Measurements from ENCODE around the gene MMEL1. TPM values are rescaled to one million over a fixed set of nuclear protein-coding genes. Genes with fewer than 3 reads are reported as not detected.

MMEL1 gene
- total and polyA plus RNA-seq, 2 donors (not counting 3 experiments of a cell fraction or from before 2014, with no cell fraction given), result 1.1 to 1.2 TPM

- ChIA-PET POLR2A (no interaction called here), CTCF (no interaction called here)
- no peak overlapping the region for H3K4me2 ChIP-seq (ENCODE audit: insufficient read depth, low read length)
- DNase-seq (ENCODE audit: low read depth, low spot score) (no peak), FAIRE-seq (no peak)
- no peaks in the 10 kb centered on the region for H3K4me1 ChIP-seq (ENCODE audit: control insufficient read depth, extremely low read depth, insufficient read depth, low read length)
- no peak overlapping the region for H3K4me3 ChIP-seq (replicated peaks in 1 of 3; ENCODE audit: insufficient read depth in 1 of 3, low read depth in 1 of 3, low read length in 3 of 3)
- no peaks in the 10 kb centered on the region for H4K20me1 ChIP-seq (replicated peaks; ENCODE audit: control insufficient read depth, extremely low read depth, insufficient read depth, low read length)
- H3K9ac ChIP-seq (replicated peaks; ENCODE audit: extremely low read depth, insufficient read depth, low read length), result no peak overlapping the region
- dilution Hi-C loops (cut with MboI; ENCODE audit: extremely low pct_ligation_motif_present, low sequenced_read_pairs) (no loop called here), intact Hi-C loops (cut with micrococcal nuclease) (no loop called here)
- H3K9me3 ChIP-seq (replicated peaks; ENCODE audit: control insufficient read depth, insufficient read depth, low read length), result no peaks in the 10 kb centered on the region
- H2AFZ ChIP-seq (ENCODE audit: low read depth, low read length), result no peak overlapping the region
- no peaks in the 10 kb centered on the region for H3K9me1 ChIP-seq (replicated peaks; ENCODE audit: control insufficient read depth, extremely low read depth, insufficient read depth, low read length)
- no peaks in the 10 kb centered on the region for H3K79me2 ChIP-seq (ENCODE audit: control insufficient read depth, insufficient read depth, low read length)
- H3K36me3 ChIP-seq (ENCODE audit: control insufficient read depth in 2 of 2, extremely low read depth in 1 of 2, insufficient read depth in 2 of 2, low read length in 2 of 2), result no peaks in the 10 kb centered on the region
- TF ChIP-seq EZH2 (IDR thresholded peaks at IDR 0.05; ENCODE audit: borderline replicate concordance, low read depth, low read length, severe bottlenecking) (no peak), POLR2AphosphoS5 (IDR thresholded peaks at IDR 0.05; ENCODE audit: insufficient read depth, low read depth, low read length) (no peak), FOS (IDR thresholded peaks at IDR 0.05; ENCODE audit: borderline replicate concordance, insufficient read depth, low read length) (no peak), JUN (IDR thresholded peaks at IDR 0.05; ENCODE audit: borderline replicate concordance, insufficient read depth, insufficient read length, low read depth) (no peak), CTCF (IDR thresholded peaks at IDR 0.05; ENCODE audit: extremely low read depth in 1 of 2, insufficient read depth in 1 of 2, low read depth in 1 of 2, low read length in 2 of 2) (no peak), MAX (IDR thresholded peaks at IDR 0.05; ENCODE audit: insufficient read depth, insufficient read length) (no peak), POLR2A (IDR thresholded peaks at IDR 0.05; ENCODE audit: low read depth, low read length) (no peak), GATA2 (IDR thresholded peaks at IDR 0.05; ENCODE audit: insufficient read depth, insufficient read length, low read depth, low read length) (no peak), MYC (IDR thresholded peaks at IDR 0.05; ENCODE audit: low read depth, low read length) (no peak)
- H3K27me3 ChIP-seq (ENCODE audit: control insufficient read depth in 2 of 2, insufficient read depth in 2 of 2, low read length in 2 of 2), result no peaks in the 10 kb centered on the region
- no peak overlapping the region for H3K27ac ChIP-seq (ENCODE audit: insufficient read depth, low read depth, low read length)
- no TSS peak for BruUV-seq (replicated peaks)
Measured at GRCh38 chr1:2602311-2602835, 30.4 kb downstream of the MMEL1 start.

Data from endothelial cell of umbilical vein (primary cell).